HEK293T (cell line): ENCODE measurements around the gene PDLIM1.

Experiments
- CTCF ChIA-PET: fragments of 350-600 bp; formaldehyde crosslinking; extraction: SDS; loops from one replicate; lab custom pipeline; 2021; ENCODE audit warnings: antibody characterized with exemption, inconsistent platforms; lab: Yijun Ruan, JAX
- POLR2A ChIA-PET: fragments of 350-600 bp; formaldehyde crosslinking; extraction: SDS; loops from one replicate; lab custom pipeline; 2020; ENCODE audit warnings: antibody characterized with exemption, inconsistent platforms; lab: Yijun Ruan, JAX
- DNase-seq: peaks from one replicate; pipeline ENCODE4 v3.0.0; 2012; ENCODE audit warnings: mixed read lengths; ENCODE audit errors: extremely low spot score
- ARNT ChIP-seq: fragments of 450-650 bp; IDR thresholded peaks from 2 replicates; pipeline ENCODE4 v1.6.1; 2017; ENCODE audit warnings: mild to moderate bottlenecking
- BHLHE40 ChIP-seq: fragments of 450-650 bp; IDR thresholded peaks from 2 replicates; pipeline ENCODE4 v1.6.1; 2016; ENCODE audit warnings: mild to moderate bottlenecking, moderate library complexity, borderline replicate concordance
- CTBP1 ChIP-seq: fragments of 450-650 bp; IDR thresholded peaks from 2 replicates; pipeline ENCODE4 v1.6.1; 2016; ENCODE audit warnings: borderline replicate concordance
- ELF4 ChIP-seq: fragments of 450-650 bp; IDR thresholded peaks from 2 replicates; pipeline ENCODE4 v1.6.1; 2017; ENCODE audit warnings: antibody characterized with exemption
- FOXA1 ChIP-seq: fragments of 450-650 bp; IDR thresholded peaks from 2 replicates; pipeline ENCODE4 v1.6.1; 2016; ENCODE audit warnings: mild to moderate bottlenecking
- FOXK2 ChIP-seq: fragments of 450-650 bp; IDR thresholded peaks from 2 replicates; pipeline ENCODE4 v1.6.1; 2016; ENCODE audit warnings: mild to moderate bottlenecking
- FOXM1 ChIP-seq: fragments of 450-650 bp; IDR thresholded peaks from 2 replicates; pipeline ENCODE4 v1.6.1; 2017; ENCODE audit warnings: mild to moderate bottlenecking, borderline replicate concordance
- HDGF ChIP-seq: fragments of 450-650 bp; IDR thresholded peaks from 2 replicates; pipeline ENCODE4 v1.6.1; 2017; ENCODE audit warnings: antibody characterized with exemption, borderline replicate concordance
- L3MBTL2 ChIP-seq: fragments of 450-650 bp; conservative IDR thresholded peaks from 2 replicates; pipeline ENCODE4 v1.6.1; 2016; ENCODE audit warnings: mild to moderate bottlenecking
- LEF1 ChIP-seq: fragments of 450-650 bp; IDR thresholded peaks from 2 replicates; pipeline ENCODE4 v1.6.1; 2017; ENCODE audit warnings: mild to moderate bottlenecking, borderline replicate concordance
- NFRKB ChIP-seq: fragments of 450-650 bp; IDR thresholded peaks from 2 replicates; pipeline ENCODE4 v1.6.1; 2016; ENCODE audit warnings: mild to moderate bottlenecking, moderate library complexity
- PKNOX1 ChIP-seq: fragments of 450-650 bp; IDR thresholded peaks from 2 replicates; pipeline ENCODE4 v1.6.1; 2016
- SP1 ChIP-seq: fragments of 450-650 bp; IDR thresholded peaks from 2 replicates; pipeline ENCODE4 v1.6.1; 2017
- SUZ12 ChIP-seq: fragments of 450-650 bp; IDR thresholded peaks from 2 replicates; pipeline ENCODE4 v1.6.1; 2016; ENCODE audit warnings: mild to moderate bottlenecking
- TARDBP ChIP-seq: fragments of 450-650 bp; IDR thresholded peaks from 2 replicates; pipeline ENCODE4 v1.6.1; 2016
- ZNF384 ChIP-seq: fragments of 450-650 bp; IDR thresholded peaks from 2 replicates; pipeline ENCODE4 v1.6.1; 2016

Gene PDLIM1

DNA sequence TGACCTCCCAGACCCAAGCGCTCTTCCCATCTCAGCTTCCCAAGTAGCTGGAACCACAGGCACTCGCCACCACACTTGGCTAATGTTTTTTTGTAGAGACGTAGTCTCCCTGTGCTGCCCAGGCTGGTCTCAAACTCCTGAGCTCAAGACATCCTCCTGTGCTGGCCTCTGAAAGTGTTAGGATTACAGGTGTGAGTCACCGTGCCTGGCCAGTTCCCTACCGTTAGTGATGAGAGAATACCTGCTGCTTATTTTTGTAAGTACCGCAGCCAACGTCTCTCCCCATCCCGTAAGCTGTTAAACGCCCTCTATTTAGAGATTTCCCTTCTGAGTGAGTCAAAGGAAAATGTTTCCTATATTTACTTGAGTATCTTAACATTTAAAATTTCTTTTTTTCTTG lies 38.5 kb upstream of the PDLIM1 start:
- no peak for TF ChIP-seq PKNOX1
- no peak for TF ChIP-seq HDGF
- no peak for TF ChIP-seq TARDBP
- TF ChIP-seq L3MBTL2: no peak
- no peak for TF ChIP-seq ELF4
- TF ChIP-seq FOXA1: no peak
- no peak for TF ChIP-seq LEF1
- no peak for TF ChIP-seq CTBP1
- no peak for TF ChIP-seq SP1
- no peak for TF ChIP-seq FOXK2
- TF ChIP-seq FOXM1: no peak
- TF ChIP-seq BHLHE40: no peak
- TF ChIP-seq ARNT: no peak
- no peak for TF ChIP-seq NFRKB
- ChIA-PET POLR2A (no interaction called here), CTCF (interaction anchor here (0.8 kb wide), 1 partner anchor 11 kb away, joined by 3 read pairs; no protein-coding TSS in a partner anchor)
- DNase-seq: no peak

GRCh38 chr10:95328013-95328412 lies 37.2 kb upstream of the PDLIM1 start:
- DNase-seq: no peak
- ChIA-PET CTCF (no interaction called here), POLR2A (no interaction called here)
- TF ChIP-seq PKNOX1 (no peak), LEF1 (no peak), L3MBTL2 (no peak), HDGF (no peak), CTBP1 (no peak), NFRKB (no peak), TARDBP (no peak), SP1 (no peak), ELF4 (no peak), BHLHE40 (no peak), FOXK2 (no peak), ZNF384 (no peak), SUZ12 (no peak), FOXA1 (no peak), FOXM1 (no peak), ARNT (no peak)

DNA sequence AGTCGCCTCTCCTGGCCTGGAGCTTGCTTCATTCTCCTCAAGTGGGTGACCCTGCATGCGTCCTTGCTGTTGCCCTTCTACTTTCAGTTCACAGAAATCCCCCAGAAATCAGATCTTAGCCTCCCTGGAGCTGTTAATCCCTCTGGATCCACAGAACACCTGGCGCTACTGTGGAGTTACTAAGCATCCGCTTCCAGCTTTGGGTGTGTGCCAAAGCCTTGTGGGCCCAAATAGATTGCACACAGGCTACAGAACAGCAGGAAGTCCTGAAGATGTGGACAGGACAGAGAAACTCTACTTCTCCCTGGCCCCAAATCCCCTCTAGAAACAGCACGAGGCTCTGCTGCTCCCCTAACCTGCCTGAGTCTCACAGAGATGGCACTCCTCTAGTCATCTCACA lies 36.6 kb upstream of the PDLIM1 start:
- ChIA-PET POLR2A (no interaction called here), CTCF (no interaction called here)
- TF ChIP-seq TARDBP (no peak), ARNT (no peak), CTBP1 (no peak), FOXA1 (no peak), L3MBTL2 (no peak), LEF1 (no peak), HDGF (no peak), ZNF384 (no peak), NFRKB (no peak), FOXK2 (no peak), BHLHE40 (no peak), PKNOX1 (no peak), ELF4 (no peak), SP1 (no peak), FOXM1 (no peak), SUZ12 (no peak)
- DNase-seq: no peak

DNA sequence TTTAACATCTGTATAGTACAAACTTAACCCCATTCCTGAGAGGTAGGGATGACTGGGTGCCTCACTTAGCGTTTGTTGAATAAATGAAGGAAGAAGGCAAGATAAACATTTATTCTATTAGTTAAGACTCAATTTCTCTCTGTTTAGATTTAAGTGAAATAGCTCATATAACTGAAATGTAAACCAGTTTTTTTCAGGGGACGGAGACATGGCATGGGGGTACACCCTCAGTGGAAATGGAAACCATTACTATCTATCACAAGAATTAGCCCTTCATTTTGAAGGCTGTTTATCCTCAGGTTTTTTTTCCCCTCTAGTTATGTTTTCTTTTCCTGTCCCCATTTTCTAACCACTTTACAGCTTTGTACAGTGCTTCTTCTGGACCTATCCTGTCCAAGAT lies 35.6 kb upstream of the PDLIM1 start:
- TF ChIP-seq ZNF384 (no peak), TARDBP (no peak), CTBP1 (no peak), FOXM1 (no peak), BHLHE40 (no peak), SP1 (no peak), ARNT (no peak), NFRKB (no peak), L3MBTL2 (no peak), ELF4 (no peak)
- no peak for DNase-seq
- ChIA-PET POLR2A (no interaction called here), CTCF (interaction anchor here (1.0 kb wide), 1 partner anchor 79 kb away, joined by 4 read pairs; no protein-coding TSS in a partner anchor)

GRCh38 chr10:95325863-95326262 lies 35.1 kb upstream of the PDLIM1 start:
- TF ChIP-seq SP1: no peak
- no peak for TF ChIP-seq TARDBP
- no peak for TF ChIP-seq ARNT
- TF ChIP-seq ZNF384: no peak
- no peak for TF ChIP-seq PKNOX1
- TF ChIP-seq FOXM1: no peak
- no peak for TF ChIP-seq ELF4
- no peak for TF ChIP-seq L3MBTL2
- no peak for TF ChIP-seq BHLHE40
- no peak for TF ChIP-seq FOXK2
- TF ChIP-seq FOXA1: no peak
- POLR2A ChIA-PET: no interaction called here
- CTCF ChIA-PET: interaction anchor here (1.0 kb wide), 1 partner anchor 79 kb away, joined by 4 read pairs; no protein-coding TSS in a partner anchor

More at GRCh38 chr10:95325863-95326262, 35.1 kb upstream of the PDLIM1 start:
- no peak for DNase-seq
